Right forelimb (tissue), 1 donor: ENCODE measurements around the gene IRAK1.
"Not testable (repeated sequence)": the region's sequence is repeated elsewhere in the genome, so short reads cannot be mapped to it uniquely, and the experiment has no call there.

ENCODE experiments used
- DNase-seq: peaks from one replicate; pipeline ENCODE4 v3.0.0-alpha.2; 2018

IRAK1 gene

GRCh38 chrX:154018518-154019060, 1.1 kb downstream of the IRAK1 start:
- DNase-seq = no peak

- no peak for DNase-seq
Measured at GRCh38 chrX:154017766-154018517, 1.8 kb downstream of the IRAK1 start.

- no peak for DNase-seq
Measured at GRCh38 chrX:154016366-154017076, 3.2 kb downstream of the IRAK1 start.

- DNase-seq = no peak
Measured at GRCh38 chrX:154015581-154016264, 4.0 kb downstream of the IRAK1 start.

GRCh38 chrX:154014429-154015380, 5.0 kb downstream of the IRAK1 start:
- DNase-seq = no peak

- peak; percentile 70 for DNase-seq
Measured at GRCh38 chrX:154013614-154014360, 5.9 kb downstream of the IRAK1 start.

- DNase-seq = no peak
Measured at GRCh38 chrX:154013001-154013421, 6.7 kb downstream of the IRAK1 start.

- peak; percentile 56 for DNase-seq
Measured at GRCh38 chrX:154012336-154012991, 7.2 kb downstream of the IRAK1 start.

GRCh38 chrX:154011376-154012335, 8.0 kb downstream of the IRAK1 start:
- DNase-seq = no peak

- DNase-seq = no peak
Measured at GRCh38 chrX:154010330-154011087, 9.2 kb downstream of the IRAK1 start.

GRCh38 chrX:154008521-154008920, 11.2 kb downstream of the IRAK1 start:
- DNase-seq = no peak

- DNase-seq = no peak
Measured at GRCh38 chrX:154006947-154007346, 12.8 kb downstream of the IRAK1 start.

- DNase-seq = no peak
Measured at GRCh38 chrX:154004315-154004714, 15.4 kb downstream of the IRAK1 start.

GRCh38 chrX:154002215-154002719, 17.4 kb downstream of the IRAK1 start:
- DNase-seq = no peak

GRCh38 chrX:154000051-154000450, 19.7 kb downstream of the IRAK1 start:
- DNase-seq = no peak

GRCh38 chrX:153999359-154000037, 20.2 kb downstream of the IRAK1 start:
- no peak for DNase-seq

GRCh38 chrX:153995504-153995903, 24.2 kb downstream of the IRAK1 start:
- DNase-seq = no peak

- not testable (repeated sequence) for DNase-seq
Measured at GRCh38 chrX:153994398-153994797, 25.3 kb downstream of the IRAK1 start.
